ENCODE data around the gene HSD17B1.

GRCh38 chr17:42564815-42565522, 12.2 kb downstream of the HSD17B1 start:
- TF ChIP-seq CTCF (IDR thresholded peaks at IDR 0.05; ENCODE audit: insufficient read depth, low read depth, low read length) = no peak
- no peak for TF ChIP-seq EZH2 (IDR thresholded peaks at IDR 0.05; ENCODE audit: insufficient read depth, low read length)

Measured in astrocyte (in vitro differentiated cells and primary cell).